ENCODE measurements around the gene AZU1.

DNA sequence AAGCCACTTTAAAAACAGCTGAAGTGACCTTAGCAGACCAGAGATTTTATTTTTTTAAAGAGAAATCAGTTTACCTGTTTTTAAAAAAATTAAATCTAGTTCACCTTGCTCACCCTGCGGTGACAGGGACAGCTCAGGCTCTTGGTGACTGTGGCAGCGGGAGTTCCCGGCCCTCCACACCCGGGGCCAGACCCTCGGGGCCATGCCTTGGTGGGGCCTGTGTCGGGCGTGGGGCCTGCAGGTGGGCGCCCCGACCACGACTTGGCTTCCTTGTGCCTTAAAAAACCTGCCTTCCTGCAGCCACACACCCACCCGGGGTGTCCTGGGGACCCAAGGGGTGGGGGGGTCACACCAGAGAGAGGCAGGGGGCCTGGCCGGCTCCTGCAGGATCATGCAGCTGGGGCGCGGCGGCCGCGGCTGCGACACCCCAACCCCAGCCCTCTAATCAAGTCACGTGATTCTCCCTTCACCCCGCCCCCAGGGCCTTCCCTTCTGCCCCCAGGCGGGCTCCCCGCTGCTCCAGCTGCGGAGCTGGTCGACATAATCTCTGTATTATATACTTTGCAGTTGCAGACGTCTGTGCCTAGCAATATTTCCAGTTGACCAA, 16.7 kb upstream of the AZU1 start:
- TF ChIP-seq, protein P1, sequence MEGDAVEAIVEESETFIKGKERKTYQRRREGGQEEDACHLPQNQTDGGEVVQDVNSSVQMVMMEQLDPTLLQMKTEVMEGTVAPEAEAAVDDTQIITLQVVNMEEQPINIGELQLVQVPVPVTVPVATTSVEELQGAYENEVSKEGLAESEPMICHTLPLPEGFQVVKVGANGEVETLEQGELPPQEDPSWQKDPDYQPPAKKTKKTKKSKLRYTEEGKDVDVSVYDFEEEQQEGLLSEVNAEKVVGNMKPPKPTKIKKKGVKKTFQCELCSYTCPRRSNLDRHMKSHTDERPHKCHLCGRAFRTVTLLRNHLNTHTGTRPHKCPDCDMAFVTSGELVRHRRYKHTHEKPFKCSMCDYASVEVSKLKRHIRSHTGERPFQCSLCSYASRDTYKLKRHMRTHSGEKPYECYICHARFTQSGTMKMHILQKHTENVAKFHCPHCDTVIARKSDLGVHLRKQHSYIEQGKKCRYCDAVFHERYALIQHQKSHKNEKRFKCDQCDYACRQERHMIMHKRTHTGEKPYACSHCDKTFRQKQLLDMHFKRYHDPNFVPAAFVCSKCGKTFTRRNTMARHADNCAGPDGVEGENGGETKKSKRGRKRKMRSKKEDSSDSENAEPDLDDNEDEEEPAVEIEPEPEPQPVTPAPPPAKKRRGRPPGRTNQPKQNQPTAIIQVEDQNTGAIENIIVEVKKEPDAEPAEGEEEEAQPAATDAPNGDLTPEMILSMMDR (IDR thresholded peaks at IDR 0.05), result no peak
- no peak for TF ChIP-seq POLR2A (IDR thresholded peaks at IDR 0.05)

Data from body of pancreas (tissue), 4 donors.